GM23248 (cell line): ENCODE results near the gene PCMTD2.
"Not testable (repeated sequence)": the region's sequence is repeated elsewhere in the genome, so short reads cannot be mapped to it uniquely, and the experiment has no call there.

ENCODE experiments used
- EZH2 ChIP-seq: fragments of 200-600 bp; sonication (generic); IDR thresholded peaks from 2 replicates; pipeline ENCODE4 v1.6.1; 2018; ENCODE audit warnings: antibody characterized with exemption, mild to moderate bottlenecking; ENCODE audit not compliant: insufficient read depth, poor library complexity, severe bottlenecking
- EZH2phosphoT487 ChIP-seq: fragments of 200-600 bp; sonication (generic); IDR thresholded peaks from 2 replicates; pipeline ENCODE4 v1.6.1; 2018; ENCODE audit warnings: antibody characterized with exemption, moderate library complexity, mild to moderate bottlenecking, low read depth; ENCODE audit not compliant: insufficient read depth

- TF ChIP-seq EZH2, EZH2phosphoT487: not testable (repeated sequence)
Measured at GRCh38 chr20:64315381-64315780, 59.8 kb downstream of the PCMTD2 start.
